SKM-1 (cell line): Measurements from ENCODE around the gene CENPX.

Experiments
- DNase-seq: peaks from one replicate; lab custom pipeline; 2025; ENCODE audit not compliant: unreplicated experiment; lab: John Stamatoyannopoulos, UW

CENPX gene

GRCh38 chr17:82022310-82022980 lies at the start of gene CENPX:
Gene CENPX, minus strand, starts transcription at chr17:82022878. Its CDS starts 17 bp downstream, at chr17:82022861.
- no peak for DNase-seq

GRCh38 chr17:82070611-82071010 lies 47.9 kb upstream of the CENPX start:
- DNase-seq = no peak

- peak; percentile 12 for DNase-seq
These were observed 43.1 kb upstream of the CENPX start, which contains the start of gene DUS1L for GRCh38 chr17:82065638-82066303. Gene DUS1L, minus strand, starts transcription at chr17:82065804. Its CDS starts 745 bp downstream, at chr17:82065059.

GRCh38 chr17:82065193-82065637 lies 42.5 kb upstream of the CENPX start:
- DNase-seq = no peak

DNA sequence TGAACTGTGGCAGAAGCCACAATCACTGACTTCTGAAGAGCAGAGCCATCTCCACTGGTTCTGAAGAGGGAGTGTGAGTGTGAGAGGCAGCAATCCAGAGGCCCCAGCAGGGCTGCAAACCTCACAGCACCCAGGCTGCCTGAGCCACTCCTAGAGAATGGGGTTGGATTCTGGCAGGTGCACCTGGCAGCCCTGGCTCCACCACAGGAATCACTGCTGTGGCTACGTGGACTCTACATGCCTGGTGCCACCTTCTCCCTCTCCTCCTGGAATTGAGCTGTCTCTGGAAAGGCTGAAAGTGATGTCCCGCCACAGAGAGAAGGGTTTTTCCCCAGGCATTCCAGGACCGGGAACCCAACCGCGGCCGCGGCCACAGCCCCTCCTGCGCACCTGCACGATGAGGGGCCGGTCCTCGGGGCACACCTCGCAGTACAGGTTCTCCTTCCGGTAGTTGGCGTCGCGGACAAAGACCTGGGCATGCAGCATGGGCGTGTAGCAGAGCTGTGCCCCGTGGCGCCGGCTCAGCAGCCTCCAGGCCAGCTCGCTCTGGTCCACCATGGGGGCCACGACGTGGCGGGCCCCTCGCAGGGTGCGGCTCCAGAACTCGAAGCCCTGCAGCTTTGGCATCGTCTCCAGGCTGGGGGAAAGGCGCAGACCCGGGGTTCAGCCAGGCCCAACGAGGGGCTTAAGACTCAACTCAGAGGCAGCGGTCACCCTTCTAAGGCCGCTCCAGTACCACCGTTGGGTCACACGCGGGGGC lies 41.9 kb upstream of the CENPX start:
- no peak for DNase-seq

- DNase-seq = no peak
These were observed 41.0 kb upstream of the CENPX start for GRCh38 chr17:82063424-82064415.

- no peak for DNase-seq
These were observed 40.3 kb upstream of the CENPX start for GRCh38 chr17:82062984-82063368.

DNA sequence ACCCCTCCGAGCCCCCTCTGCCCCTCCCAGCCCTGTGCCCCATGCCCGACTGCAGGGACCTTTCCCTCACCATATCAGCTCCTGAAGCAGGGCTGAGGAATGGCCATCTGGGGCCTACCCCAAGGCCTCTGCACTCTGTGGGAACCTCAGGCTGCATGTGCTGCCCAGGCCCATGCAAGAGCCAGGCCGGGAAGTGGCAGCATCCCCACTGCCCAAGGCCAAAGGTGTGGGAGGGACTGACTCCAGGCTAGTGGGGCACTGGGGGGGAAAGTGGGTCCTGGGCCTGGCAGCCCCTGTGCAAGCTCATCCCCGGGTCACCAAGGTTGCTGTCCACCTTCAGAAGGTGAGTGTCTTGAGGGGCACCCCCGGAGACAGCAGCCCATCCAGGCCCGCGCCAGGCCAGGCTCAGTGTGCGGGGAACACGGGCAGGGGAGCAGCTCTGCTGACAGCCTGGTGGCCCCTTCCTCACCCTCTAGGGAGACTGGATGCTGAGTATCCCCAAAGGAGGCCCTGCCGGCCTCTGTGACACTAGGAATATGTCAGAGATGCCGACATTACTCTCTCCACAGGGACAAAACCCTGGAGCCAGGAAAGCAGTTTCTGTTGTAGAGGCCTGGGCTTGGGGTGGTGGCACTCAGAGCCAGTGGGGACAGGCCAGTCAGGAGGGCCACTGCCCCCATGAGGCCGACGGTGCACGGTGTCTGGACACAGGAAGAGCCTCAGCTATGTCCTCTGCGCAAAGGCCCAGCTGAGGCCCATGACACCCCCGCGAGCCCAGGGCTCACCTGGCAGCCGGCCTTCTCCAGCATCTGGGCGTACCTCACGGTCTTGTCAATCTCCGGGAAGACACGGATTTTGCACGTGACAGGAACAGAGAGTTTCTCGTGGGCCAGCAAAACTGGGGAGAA lies 39.7 kb upstream of the CENPX start:
- no peak for DNase-seq

DNA sequence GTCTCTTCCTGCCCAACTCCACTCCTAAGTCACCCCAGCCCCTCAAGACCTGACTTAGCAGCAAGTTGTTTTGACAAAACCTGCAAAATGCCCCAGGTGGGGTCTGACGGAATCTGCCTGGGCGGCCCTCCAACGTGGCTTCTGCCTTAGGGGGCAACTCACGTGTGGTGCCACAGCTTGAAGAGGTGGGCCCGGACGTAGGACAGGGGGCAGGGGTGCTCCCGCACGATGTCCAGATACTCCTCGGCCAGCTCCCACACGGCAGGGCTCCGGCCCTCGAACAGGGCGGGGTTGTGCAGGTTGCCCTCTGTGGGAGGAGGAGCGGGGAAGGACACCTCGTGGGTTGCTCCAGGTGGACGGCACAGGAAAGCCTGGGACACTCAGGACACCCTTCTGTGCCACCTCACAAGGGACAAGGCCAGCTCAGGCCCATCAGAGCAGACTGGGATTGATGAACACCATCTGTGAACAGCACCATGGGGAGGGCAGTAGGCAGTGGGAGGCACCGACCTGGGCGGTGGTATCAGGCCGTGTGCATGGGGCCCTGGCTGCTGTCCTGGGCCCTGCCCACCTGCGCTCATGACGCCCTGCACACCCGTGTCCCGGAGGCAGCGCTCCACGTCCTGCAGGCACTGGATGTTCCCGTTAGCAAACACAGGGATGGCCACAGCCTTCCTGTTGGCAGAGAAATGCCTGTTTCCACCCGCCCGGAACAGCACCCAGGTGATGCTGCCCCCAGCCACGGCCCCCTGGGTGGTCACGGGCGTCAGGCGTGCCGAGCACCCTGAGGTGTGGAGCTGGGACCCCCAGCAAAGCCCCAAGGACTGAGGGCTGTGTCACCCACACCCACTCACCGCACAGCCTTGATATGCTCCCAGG lies 38.6 kb upstream of the CENPX start:
- no peak for DNase-seq

DNA sequence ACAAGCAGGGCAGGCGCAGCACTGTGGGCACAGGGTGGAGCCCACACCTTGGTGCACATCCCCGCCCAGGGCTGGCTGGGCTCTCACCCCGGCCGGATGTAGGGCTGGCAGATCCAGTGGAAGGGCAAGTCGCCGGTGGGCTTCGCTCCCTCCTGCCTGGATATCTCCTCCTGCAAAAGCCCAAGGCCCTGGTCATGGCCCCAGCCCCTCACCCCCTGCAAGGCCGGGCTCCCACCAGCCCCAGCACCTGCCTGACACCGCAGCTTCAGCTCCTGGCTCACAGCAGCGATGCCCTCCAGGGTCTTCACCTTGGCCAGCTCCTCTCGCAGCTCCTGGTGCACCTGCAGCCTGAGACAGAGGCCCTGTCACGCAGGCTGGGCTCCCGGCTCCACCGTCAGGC lies 37.9 kb upstream of the CENPX start:
- DNase-seq = no peak

GRCh38 chr17:82060001-82060380 lies 37.3 kb upstream of the CENPX start:
- DNase-seq = no peak

DNA sequence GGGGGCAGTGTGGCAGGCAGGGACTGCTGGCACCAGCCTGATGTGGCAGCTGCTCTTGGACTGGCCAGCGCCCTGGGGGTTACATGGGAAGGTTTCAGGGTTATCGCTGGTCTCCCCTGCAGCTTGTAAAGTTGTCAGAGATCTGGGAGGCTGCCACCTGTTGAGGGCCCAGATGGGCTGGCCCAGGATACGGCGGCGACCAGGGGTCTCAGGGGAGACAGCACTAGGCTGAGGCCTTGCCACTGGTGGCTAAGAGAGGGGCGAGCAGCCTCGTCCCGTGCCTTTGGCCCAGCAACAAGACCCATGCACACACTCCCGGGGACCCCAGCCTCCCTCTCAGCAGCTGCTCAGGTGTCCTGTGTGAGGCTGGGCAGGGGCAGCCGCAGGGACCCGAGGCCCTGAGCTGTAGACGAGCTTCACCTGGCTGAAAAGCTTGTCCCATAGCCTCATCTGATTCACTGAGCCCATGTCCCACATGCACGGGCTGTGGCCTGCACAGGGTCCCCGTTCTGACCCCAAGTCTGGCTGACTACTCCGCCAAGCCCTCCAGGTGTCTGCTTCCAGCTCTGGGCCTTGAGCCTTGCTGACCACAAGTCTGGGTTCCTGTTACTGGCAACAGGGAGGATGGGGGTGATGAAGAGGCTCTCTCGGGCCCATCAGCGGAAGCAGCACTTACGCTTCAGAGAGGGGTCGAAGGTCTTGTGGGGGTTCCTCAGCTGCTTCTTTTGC lies 36.8 kb upstream of the CENPX start:
- no peak for DNase-seq

GRCh38 chr17:82058855-82059249 lies 36.2 kb upstream of the CENPX start:
- DNase-seq = no peak

- DNase-seq = no peak
These were observed 35.7 kb upstream of the CENPX start for GRCh38 chr17:82058230-82058854.

- no peak for DNase-seq
These were observed 34.3 kb upstream of the CENPX start for GRCh38 chr17:82056729-82057621.

- no peak for DNase-seq
These were observed 33.5 kb upstream of the CENPX start for GRCh38 chr17:82055965-82056728.
